Activated CD4-positive, CD25-positive, alpha-beta regulatory T cell treated with anti-CD3 and anti-CD28 coated beads, Interleukin-2, amount 50 U/mL, for 24 hours (primary cell): ENCODE data around the gene SYT7.
"Not testable (repeated sequence)": the region's sequence is repeated elsewhere in the genome, so short reads cannot be mapped to it uniquely, and the experiment has no call there.

ENCODE experiments used
- ATAC-seq, 2 donors: fragments of 150-1000 bp; cut with Tn5 transposase; one replicate each; pipeline ENCODE4 v1.10.0; 2021; ENCODE audit warnings: mild to moderate bottlenecking in 1 of 2, moderate library complexity in 1 of 2

SYT7 gene, protein sequence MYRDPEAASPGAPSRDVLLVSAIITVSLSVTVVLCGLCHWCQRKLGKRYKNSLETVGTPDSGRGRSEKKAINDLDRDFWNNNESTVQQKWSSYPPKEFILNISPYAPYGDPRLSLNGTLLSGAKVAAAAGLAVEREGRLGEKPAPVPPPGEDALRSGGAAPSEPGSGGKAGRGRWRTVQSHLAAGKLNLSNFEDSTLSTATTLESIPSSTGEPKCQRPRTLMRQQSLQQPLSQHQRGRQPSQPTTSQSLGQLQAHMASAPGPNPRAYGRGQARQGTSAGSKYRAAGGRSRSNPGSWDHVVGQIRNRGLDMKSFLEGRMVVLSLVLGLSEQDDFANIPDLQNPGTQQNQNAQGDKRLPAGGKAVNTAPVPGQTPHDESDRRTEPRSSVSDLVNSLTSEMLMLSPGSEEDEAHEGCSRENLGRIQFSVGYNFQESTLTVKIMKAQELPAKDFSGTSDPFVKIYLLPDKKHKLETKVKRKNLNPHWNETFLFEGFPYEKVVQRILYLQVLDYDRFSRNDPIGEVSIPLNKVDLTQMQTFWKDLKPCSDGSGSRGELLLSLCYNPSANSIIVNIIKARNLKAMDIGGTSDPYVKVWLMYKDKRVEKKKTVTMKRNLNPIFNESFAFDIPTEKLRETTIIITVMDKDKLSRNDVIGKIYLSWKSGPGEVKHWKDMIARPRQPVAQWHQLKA

GRCh38 chr11:61581030-61581928 lies at the start of gene SYT7:
SYT7 (minus strand) TSS chr11:61581076; CDS start chr11:61580820, 256 bp downstream.
- peak; percentile 86 to 87 for ATAC-seq

- ATAC-seq, result no peak
Observed at GRCh38 chr11:61630089-61630488, 49.2 kb upstream of the SYT7 start.

DNA sequence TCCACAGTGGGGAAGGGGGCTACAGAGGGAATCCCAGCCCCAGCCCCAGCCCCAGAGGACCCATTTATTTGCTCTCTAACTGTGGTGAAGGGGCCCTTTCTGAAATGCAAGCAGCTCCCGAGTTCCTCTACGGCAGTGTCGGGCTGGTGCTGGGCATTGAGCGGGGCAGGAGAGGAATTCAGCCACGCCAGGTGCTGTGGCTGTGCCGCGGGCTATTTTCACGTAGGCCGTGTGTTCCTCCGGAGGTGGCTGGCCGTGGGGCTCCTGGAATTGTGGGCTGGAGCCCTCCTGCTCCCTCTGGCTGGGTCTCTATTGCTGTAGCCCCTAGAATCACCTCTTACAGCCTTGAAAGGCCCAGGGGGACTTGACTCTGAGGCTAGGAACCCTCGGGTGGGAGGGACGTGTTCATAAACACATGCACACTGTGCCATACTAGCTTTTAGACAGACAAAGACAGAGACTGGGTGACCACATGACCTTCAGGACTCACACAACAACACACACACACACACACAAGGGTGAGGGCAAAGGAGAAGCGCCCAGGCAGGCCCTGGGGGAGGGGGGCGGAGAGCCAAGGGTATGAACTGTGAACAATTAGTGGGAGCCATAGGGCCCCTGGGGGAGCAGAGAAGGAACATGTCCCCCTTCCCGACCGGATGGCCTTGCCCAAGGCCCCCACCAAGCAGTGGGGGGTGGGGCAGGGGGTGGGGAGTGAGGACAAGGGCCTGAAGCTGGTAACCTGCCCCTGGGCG lies 48.4 kb upstream of the SYT7 start:
- ATAC-seq, result no peak

- no peak for ATAC-seq
Observed at GRCh38 chr11:61628662-61628970, 47.7 kb upstream of the SYT7 start.

DNA sequence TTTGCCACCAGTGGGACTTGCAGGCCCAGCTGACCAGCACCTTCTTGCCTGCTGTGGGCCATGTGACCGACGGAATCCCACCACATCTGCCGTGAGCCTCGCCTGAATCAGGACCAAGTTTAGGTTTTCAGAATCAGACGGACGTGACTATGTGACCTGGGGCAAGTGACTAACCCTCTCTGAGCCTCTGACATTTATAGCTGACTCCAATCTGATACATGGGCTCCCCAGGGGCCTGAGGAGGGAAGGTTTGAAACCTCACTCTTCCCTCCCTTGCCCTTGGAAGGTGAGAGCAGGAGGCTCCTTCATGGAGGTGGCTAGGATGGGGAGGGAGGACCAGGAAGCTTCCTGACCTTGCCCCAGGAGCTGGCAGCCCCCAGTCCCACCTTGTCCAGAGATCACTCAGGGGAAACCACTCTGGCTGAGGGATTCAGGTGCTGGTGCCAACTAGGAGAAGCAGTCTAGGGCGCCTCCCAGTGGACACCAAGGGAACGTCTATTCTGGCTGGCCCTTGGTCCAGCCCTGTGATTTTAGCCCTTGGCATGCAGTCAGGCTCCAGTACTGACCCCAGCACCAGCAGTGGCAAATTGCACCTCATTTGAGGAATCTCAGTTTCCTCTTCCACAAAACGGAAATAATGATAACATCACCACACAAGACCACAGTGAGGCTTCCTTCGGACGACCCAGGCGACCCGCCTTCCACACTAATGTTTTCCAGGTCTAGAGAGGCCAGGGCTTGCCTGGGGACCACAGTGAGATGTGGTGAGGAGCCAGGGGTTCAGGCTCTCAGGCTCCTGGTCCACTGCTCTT lies 47.2 kb upstream of the SYT7 start:
- ATAC-seq, result no peak

- ATAC-seq, result no peak
Observed at GRCh38 chr11:61626580-61627380, 45.9 kb upstream of the SYT7 start.

DNA sequence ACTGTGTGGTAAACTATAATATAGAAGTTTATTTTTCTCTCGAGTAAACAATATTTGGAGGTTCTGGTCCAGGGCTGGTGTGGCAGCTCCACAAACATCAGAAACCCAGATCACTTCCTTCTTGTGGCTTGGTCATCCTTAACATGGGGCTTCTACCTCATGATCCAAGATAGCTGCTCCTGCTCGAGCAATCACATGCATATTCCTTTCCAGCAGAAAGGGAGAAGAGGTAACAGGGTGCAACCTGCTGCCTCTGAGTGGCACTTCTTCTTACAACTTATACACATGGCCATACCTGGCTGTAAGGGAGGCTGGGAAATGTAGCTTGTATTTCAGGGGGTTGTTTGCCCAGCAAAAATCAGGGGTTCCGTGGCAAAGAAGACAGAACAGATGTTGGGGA lies 44.6 kb upstream of the SYT7 start:
- ATAC-seq, result no peak

- ATAC-seq, result no peak
Observed at GRCh38 chr11:61621917-61622585, 41.2 kb upstream of the SYT7 start.

DNA sequence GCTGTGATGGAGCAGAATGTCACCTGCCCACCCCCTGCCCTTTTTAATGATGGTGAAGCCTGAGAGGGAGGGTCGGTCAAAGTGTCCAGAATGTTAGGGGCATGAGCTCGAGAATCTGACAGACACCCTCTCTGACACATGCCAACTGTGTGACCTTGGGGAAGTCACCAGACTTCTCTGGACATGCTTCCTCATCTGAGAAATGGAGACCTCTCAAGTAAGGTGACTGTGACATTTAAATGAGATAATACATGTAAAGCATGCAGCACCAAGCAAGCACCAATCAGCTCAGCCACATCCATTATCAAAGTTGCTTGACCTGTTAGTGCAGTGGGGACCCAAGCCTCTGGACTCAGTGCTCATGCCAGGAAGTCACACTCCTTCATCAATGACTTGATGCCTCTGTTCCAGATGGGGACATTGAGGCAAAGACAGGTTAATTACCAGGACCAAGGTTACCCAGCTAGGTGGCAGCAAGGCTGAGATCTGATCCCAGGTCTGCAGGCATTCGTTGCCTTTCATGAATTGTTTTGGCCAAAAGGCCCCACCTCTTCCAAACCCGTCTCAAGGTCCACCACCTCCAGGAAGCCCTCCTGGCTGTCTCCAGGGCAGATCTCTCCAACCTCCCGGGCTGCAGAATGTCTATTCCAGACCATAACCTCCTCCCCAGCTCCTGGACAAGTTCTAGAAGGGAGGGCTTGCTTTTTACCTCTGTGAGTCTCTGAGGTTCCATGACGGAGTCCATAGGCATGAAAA lies 38.8 kb upstream of the SYT7 start:
- no peak for ATAC-seq

- no peak for ATAC-seq
Observed at GRCh38 chr11:61618978-61619377, 38.1 kb upstream of the SYT7 start.

- ATAC-seq, result no peak
Observed at GRCh38 chr11:61617515-61617914, 36.6 kb upstream of the SYT7 start.

DNA sequence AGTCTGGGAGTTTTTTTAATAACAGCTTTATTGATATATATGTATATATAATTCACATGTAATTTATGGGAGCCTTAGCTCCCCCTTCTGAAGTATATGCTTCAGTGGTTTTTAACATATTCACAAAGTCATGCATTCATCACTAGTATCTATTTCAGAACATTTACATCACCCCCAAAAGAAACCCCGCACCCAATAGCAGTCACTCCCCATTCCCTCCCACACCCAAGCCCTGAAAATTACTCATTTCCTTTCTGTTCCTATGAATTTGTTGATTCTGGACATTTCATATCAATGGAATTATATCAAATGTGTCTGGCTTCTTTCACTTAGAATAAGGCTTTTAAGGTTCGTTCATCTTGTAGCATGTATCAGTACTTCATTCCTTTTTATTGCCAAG lies 35.6 kb upstream of the SYT7 start:
- ATAC-seq, result no peak

DNA sequence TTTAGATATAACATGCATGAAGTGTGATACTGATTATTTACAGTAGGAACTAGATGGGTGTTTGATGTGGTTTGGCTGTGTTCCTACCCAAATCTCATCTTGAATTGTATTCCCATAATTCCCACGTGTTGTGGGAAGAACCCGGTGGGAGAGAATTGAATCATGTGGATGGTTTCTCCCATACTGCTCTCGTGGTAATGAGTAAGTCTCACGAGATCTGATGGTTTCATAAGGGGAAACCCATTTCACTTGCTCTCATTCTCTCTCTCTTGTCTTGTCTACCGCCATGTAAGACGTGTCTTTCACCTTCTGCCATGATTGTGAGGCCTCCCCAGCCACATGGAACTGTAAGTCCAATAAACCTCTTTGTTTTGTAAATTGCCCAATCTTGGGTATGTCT lies 33.9 kb upstream of the SYT7 start:
- ATAC-seq, result not testable (repeated sequence)

DNA sequence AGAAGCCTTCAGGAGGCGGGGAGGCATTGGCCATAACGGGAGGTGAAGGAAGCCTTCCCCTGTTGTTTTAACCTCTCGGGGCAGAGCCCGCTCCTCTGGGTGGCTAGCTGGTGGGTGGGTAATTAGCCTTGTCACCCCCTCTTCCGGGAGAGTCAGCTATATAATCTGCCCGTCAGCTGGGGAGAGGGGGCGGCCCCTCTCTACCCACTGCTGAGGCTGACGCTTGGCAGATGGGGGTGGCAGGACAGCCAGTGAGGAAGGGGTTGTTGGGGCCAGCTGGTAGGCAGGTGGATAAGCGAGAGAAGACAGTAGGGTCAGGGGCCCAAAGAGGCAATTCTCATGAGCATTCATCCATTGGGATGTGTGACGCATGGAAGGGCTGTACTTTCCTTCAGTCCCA lies 33.0 kb upstream of the SYT7 start:
- no peak for ATAC-seq

DNA sequence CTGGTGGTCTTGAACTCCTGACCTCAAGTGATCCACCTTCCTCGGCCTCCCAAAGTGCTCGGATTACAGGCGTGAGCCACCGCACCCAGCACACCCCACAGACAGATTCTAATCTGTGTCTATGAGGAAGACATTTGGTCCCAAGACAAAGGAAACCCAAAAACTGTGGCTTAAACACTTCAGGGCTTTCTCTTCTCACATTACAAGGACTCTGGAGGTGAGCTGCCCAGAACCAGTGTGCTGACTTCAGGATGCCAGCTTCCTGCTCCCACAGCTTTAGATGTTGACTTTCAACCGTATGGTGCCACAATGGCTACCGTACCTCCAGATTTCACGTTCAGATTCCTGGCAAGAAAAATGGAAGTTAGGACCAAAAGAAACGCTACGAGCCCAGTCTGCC lies 32.2 kb upstream of the SYT7 start:
- ATAC-seq, result no peak

DNA sequence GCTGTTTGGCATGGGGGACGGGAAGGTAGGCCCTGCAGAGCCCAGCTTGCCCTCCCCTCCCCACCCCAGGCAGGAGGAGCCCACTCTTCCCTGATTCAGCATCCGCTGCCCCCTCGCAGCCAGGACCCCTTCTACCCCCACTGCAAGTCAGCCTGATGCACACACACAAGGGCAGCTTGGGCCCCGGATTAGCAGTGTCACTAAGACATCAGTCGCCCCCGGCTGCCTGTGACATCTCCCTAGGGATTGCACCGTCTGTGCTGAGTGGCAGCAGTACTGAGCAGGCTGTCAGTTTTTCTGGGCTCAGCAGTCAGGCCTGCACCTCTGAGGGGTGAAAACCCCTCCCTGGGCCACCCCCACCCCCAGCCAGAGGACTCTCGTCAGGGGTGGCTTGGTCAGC lies 30.4 kb upstream of the SYT7 start:
- ATAC-seq, result no peak

DNA sequence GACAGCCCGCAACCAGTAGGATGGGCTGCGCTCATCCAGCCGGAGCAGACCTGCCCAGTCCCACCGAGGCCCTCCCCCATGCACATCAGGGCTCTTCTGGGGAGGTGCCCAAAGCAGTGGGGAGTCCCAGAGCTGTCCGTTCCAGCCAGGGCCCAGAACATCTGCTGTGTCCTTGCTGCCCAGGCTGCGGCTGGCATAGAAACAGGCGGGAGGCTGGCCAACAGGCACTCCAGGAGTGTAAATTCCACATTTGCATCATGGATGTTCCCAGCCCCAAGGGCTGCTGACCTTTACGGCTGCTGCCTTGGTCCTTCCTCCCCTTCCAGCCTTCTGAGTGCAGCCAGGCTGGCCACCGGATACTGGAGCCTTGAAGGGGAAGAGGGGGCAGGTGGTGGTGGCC lies 30.0 kb upstream of the SYT7 start:
- no peak for ATAC-seq

DNA sequence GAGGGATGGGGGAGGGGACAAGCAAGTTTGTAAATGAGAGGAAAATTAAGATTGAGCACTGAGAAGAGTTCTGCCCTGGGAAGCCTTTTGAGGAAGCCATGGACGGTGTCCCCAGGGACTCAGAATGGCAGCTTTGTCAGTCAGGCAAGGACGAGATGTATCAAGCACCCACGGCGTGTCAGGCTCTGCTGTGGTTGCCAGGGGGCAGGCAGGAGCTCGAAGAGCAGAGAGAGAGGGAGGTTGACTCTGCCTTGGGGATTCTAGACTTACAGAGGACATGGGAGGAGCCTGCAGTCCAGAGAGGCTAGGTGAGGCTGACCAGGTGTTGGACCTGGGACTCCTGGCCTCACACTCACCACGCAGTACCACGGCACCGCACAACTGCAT lies 29.1 kb upstream of the SYT7 start:
- ATAC-seq, result no peak
